SK-N-SH (cell line): Measurements from ENCODE around the gene RAB24. TPM values are rescaled to one million over a fixed set of nuclear protein-coding genes. Genes with fewer than 3 reads are reported as not detected.

Experiments used
- CTCF ChIA-PET: fragments of 300-600, 350-600 bp; formaldehyde crosslinking; extraction: SDS; loops from one replicate; lab custom pipeline; 2021; lab: Yijun Ruan, JAX
- POLR2A ChIA-PET: fragments of 350-600 bp; sonication (Branson Sonifier 250); formaldehyde crosslinking; extraction: SDS; loops from one replicate; lab custom pipeline; 2020; ENCODE audit warnings: antibody characterized with exemption, inconsistent platforms; lab: Yijun Ruan, JAX
- DNase-seq: peaks from one replicate; pipeline ENCODE4 v3.0.0; 2012
- H2AFZ ChIP-seq: fragments of 200-600 bp; sonication (generic); 2 replicates; pipeline ENCODE4 v1.8.1; 2016; ENCODE audit warnings: antibody characterized with exemption, mild to moderate bottlenecking, low read depth
- H3F3A ChIP-seq: fragments of 200-600 bp; sonication (generic); replicated peaks from 2 replicates; pipeline ENCODE3; 2016; ENCODE audit warnings: antibody characterized with exemption, mild to moderate bottlenecking; ENCODE audit not compliant: insufficient read depth
- H3K27ac ChIP-seq, 2 experiments: fragments of 200-500 bp in 1 of 2; fragments of 200-600 bp in 1 of 2; sonication (Bioruptor generic) in 1 of 2; sonication (generic), shearing (Covaris generic) in 1 of 2; 2 replicates each; pipeline versions ENCODE4 v1.5.1 to v1.6.1; 2014 to 2016; ENCODE audit warnings: low read depth in 2 of 2, inconsistent platforms in 1 of 2, low read length in 1 of 2, mild to moderate bottlenecking in 1 of 2, mixed read lengths in 1 of 2
- H3K27me3 ChIP-seq: fragments of 200-600 bp; sonication (generic), shearing (Covaris generic); 2 replicates; pipeline ENCODE4 v1.6.1; 2016; ENCODE audit warnings: mixed run types; ENCODE audit not compliant: insufficient read depth
- H3K36me3 ChIP-seq, 2 experiments: fragments of 200-500 bp in 1 of 2; fragments of 200-600 bp in 1 of 2; sonication (Bioruptor generic) in 1 of 2; sonication (generic) in 1 of 2; replicated peaks in 1 of 2; 2 replicates each; pipeline versions ENCODE3 to v1.5.1; 2014 to 2016; ENCODE audit warnings: low read length in 1 of 2, mild to moderate bottlenecking in 1 of 2; ENCODE audit not compliant: insufficient read depth in 2 of 2, control insufficient read depth in 1 of 2
- H3K4me1 ChIP-seq, 2 experiments: fragments of 200-500 bp in 1 of 2; fragments of 200-600 bp in 1 of 2; sonication (Bioruptor generic) in 1 of 2; sonication (generic), shearing (Covaris generic) in 1 of 2; 2 replicates each; pipeline versions ENCODE4 v1.5.1 to v1.6.1; 2014 to 2016; ENCODE audit warnings: low read depth in 1 of 2, low read length in 1 of 2, mixed run types in 1 of 2; ENCODE audit not compliant: insufficient read depth in 2 of 2, control insufficient read depth in 1 of 2
- H3K4me2 ChIP-seq: fragments of 200-600 bp; sonication (generic), shearing (Covaris generic); 2 replicates; pipeline ENCODE4 v1.6.1; 2017; ENCODE audit warnings: mixed run types
- H3K4me3 ChIP-seq, 2 experiments: fragments of 200-500 bp in 1 of 2; fragments of 200-600 bp in 1 of 2; sonication (Bioruptor generic) in 1 of 2; sonication (generic), shearing (Covaris generic) in 1 of 2; 2 replicates each; pipeline versions ENCODE4 v1.5.1 to v1.8.1; 2014 to 2016; ENCODE audit warnings: low read depth in 2 of 2, inconsistent platforms in 1 of 2, low read length in 1 of 2, mild to moderate bottlenecking in 1 of 2, mixed read lengths in 1 of 2, moderate library complexity in 1 of 2
- H3K79me2 ChIP-seq: fragments of 200-600 bp; sonication (generic); 2 replicates; pipeline ENCODE4 v1.8.1; 2017; ENCODE audit warnings: mild to moderate bottlenecking; ENCODE audit not compliant: insufficient read depth
- H3K9ac ChIP-seq: fragments of 200-600 bp; sonication (generic); 2 replicates; pipeline ENCODE4 v1.6.1; 2017; ENCODE audit warnings: mixed run types
- H3K9me2 ChIP-seq: fragments of 200-600 bp; sonication (generic); 2 replicates; pipeline ENCODE4 v1.6.1; 2017; ENCODE audit warnings: mixed run types
- H3K9me3 ChIP-seq: fragments of 200-600 bp; sonication (generic); 2 replicates; pipeline ENCODE4 v1.6.1; 2017; ENCODE audit warnings: mixed run types, mild to moderate bottlenecking, moderate library complexity
- H4K20me1 ChIP-seq: fragments of 200-600 bp; sonication (generic); 2 replicates; pipeline ENCODE4 v1.6.1; 2017; ENCODE audit warnings: mild to moderate bottlenecking, mixed run types; ENCODE audit not compliant: insufficient read depth
- CHD2 ChIP-seq: fragments of 150-350 bp; IDR thresholded peaks from 2 replicates; pipeline ENCODE4 v1.6.1; 2018; ENCODE audit warnings: low read length; ENCODE audit not compliant: partially characterized antibody
- EP300 ChIP-seq, 2 experiments: IDR thresholded peaks; 2 replicates each; pipeline versions ENCODE4 v1.4.0 to v1.6.1; 2012; ENCODE audit warnings: borderline replicate concordance in 1 of 2, low read depth in 1 of 2, low read length in 1 of 2
- FOSL2 ChIP-seq: IDR thresholded peaks from 2 replicates; pipeline ENCODE4 v1.4.0; 2012; ENCODE audit warnings: low read depth, mild to moderate bottlenecking, moderate library complexity, borderline replicate concordance
- GABPA ChIP-seq: IDR thresholded peaks from 2 replicates; pipeline ENCODE4 v1.4.0; 2012; ENCODE audit warnings: low read depth, mild to moderate bottlenecking
- GATA2 ChIP-seq: sonication (generic); formaldehyde crosslinking; IDR thresholded peaks from 2 replicates; pipeline ENCODE4 v1.5.0; 2020; ENCODE audit warnings: mild to moderate bottlenecking, missing genetic modification reagents
- NFIC ChIP-seq: IDR thresholded peaks from 2 replicates; pipeline ENCODE4 v1.4.0; 2012; ENCODE audit warnings: borderline replicate concordance
- NRF1 ChIP-seq: IDR thresholded peaks from 2 replicates; pipeline ENCODE4 v1.6.1; 2012; ENCODE audit warnings: low read depth, mild to moderate bottlenecking, low read length
- RCOR1 ChIP-seq: fragments of 150-350 bp; IDR thresholded peaks from 2 replicates; pipeline ENCODE4 v1.6.1; 2017; ENCODE audit warnings: antibody characterized with exemption, low read length
- RFX5 ChIP-seq: IDR thresholded peaks from 2 replicates; pipeline ENCODE4 v1.6.1; 2012; ENCODE audit warnings: mild to moderate bottlenecking, improper control_type of control experiment, low read length
- SIN3A ChIP-seq: IDR thresholded peaks from 2 replicates; pipeline ENCODE4 v1.6.1; 2012; ENCODE audit warnings: low read depth, mild to moderate bottlenecking, low read length, moderate library complexity, borderline replicate concordance
- TAF1 ChIP-seq: IDR thresholded peaks from 2 replicates; pipeline ENCODE4 v1.6.1; 2012; ENCODE audit warnings: low read depth, mild to moderate bottlenecking, low read length, moderate library complexity, borderline replicate concordance
- TCF12 ChIP-seq: IDR thresholded peaks from 2 replicates; pipeline ENCODE4 v1.4.0; 2012
- WGBS: methylation state at CpG from one replicate; pipeline ENCODE4 v1.1.6; 2017; ENCODE audit warnings: low lambda C conversion rate; 5-methylcytosine and 5-hydroxymethylcytosine counted together
- polyA plus RNA-seq, 3 experiments: library from polyadenylated mRNA; depleted of rRNA; stranded (reverse); fragments of >200 nt; gene quantifications; 2 replicates each; pipeline ENCODE4 v1.2.3, GENCODE V29; 2012
- TF ChIP-seq, protein P1 (sequence below): fragments of 200-600 bp; sonication (generic); IDR thresholded peaks from 2 replicates; pipeline ENCODE4 v1.6.1; 2017; ENCODE audit warnings: antibody characterized with exemption, mild to moderate bottlenecking, moderate library complexity
- TF ChIP-seq, protein P2 (sequence below): IDR thresholded peaks from 2 replicates; pipeline ENCODE4 v1.6.1; 2012; ENCODE audit warnings: mild to moderate bottlenecking, low read depth, low read length, moderate library complexity
- TF ChIP-seq, protein P3 (sequence below): fragments of 150-350 bp; IDR thresholded peaks from 2 replicates; pipeline ENCODE4 v1.6.1; 2016; ENCODE audit warnings: mild to moderate bottlenecking, low read depth, low read length

Gene RAB24
- polyA plus RNA-seq, 1 of the 3 experiments (the other 2 are of a cell fraction) = 101 TPM

DNA sequence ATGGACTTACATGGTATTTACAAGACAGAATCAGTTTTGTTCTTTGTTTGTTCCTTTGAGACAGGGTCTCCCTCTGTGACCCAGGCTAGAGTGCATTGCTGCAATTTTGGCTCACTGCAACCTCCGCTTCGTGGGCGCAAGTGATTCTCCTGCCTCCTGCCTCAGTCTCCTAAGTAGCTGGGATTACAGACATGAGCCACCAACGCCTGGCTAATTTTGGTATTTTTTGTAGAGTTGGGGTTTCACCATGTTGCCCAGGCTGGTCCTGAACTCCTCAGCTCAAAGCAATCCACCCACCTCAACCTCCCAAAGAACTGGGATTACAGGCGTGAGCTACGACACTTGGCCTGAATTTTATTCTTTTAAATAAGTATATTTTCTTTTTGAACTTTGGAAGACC, 27.6 kb downstream of the RAB24 start:
- Histone ChIP-seq H3K4me3 (no peak overlapping the region), H3K9me3 (no peaks in the 10 kb centered on the region), H4K20me1 (no peaks in the 10 kb centered on the region), H3F3A (no peaks in the 10 kb centered on the region), H3K4me2 (no peak overlapping the region), H3K79me2 (no peaks in the 10 kb centered on the region), H3K4me1 (peaks cover 0 to 1% of the 10 kb centered on the region in 2 experiments; a peak in 1 of 4 replicates), H3K9me2 (no peaks in the 10 kb centered on the region), H3K9ac (no peak overlapping the region), H3K36me3 (peaks cover 38 to 49% of the 10 kb centered on the region in 2 experiments), H3K27ac (no peak overlapping the region), H2AFZ (no peak overlapping the region), H3K27me3 (no peaks in the 10 kb centered on the region)
- TF ChIP-seq TAF1 = no peak
- ChIA-PET CTCF (no interaction called here), POLR2A (no interaction called here)
- DNase-seq = no peak
- 91% methylated on average over 6 of the region's 6 CpGs for WGBS

DNA sequence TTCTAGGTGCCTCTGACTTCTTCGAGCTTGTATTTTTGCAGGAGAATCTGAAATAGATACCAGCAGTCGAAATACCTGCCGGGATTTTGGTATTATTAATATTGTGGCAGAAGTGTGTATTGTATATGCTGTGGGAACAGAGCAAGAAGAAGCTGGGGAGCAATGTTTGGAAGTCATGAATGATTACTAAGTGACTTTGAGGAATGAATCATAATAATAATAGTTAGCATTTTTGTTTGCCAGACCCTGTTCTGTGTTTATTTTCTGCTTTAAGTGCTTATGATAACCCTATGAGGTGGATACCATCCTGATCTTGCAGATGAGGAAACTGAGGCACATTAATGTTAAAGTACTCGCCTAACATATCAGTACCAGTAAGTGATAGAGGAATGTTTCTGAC, 32.4 kb downstream of the RAB24 start:
- ChIA-PET POLR2A (no interaction called here), CTCF (interaction anchor here (1.2 to 2.3 kb wide), 4 partner anchors 24 to 199 kb away, joined by 3 to 6 read pairs (median 5); no protein-coding TSS in a partner anchor)
- WGBS = 96% methylated on average over 4 of the region's 4 CpGs
- Histone ChIP-seq H3K79me2 (no peaks in the 10 kb centered on the region), H3K4me3 (no peak overlapping the region), H3K4me1 (peaks cover 0 to 12% of the 10 kb centered on the region in 2 experiments; a peak in 1 of 4 replicates), H3K4me2 (no peak overlapping the region), H3K9me2 (no peaks in the 10 kb centered on the region), H2AFZ (no peak overlapping the region), H3K27ac (no peak overlapping the region), H3F3A (no peaks in the 10 kb centered on the region), H3K27me3 (no peaks in the 10 kb centered on the region), H4K20me1 (no peaks in the 10 kb centered on the region), H3K36me3 (peaks cover 49 to 64% of the 10 kb centered on the region in 2 experiments), H3K9ac (no peak overlapping the region), H3K9me3 (no peaks in the 10 kb centered on the region)
- TF ChIP-seq NFIC = no peak
- no peak for TF ChIP-seq RCOR1
- TF ChIP-seq FOSL2 = no peak
- no peak for TF ChIP-seq TCF12
- TF ChIP-seq, protein P1, sequence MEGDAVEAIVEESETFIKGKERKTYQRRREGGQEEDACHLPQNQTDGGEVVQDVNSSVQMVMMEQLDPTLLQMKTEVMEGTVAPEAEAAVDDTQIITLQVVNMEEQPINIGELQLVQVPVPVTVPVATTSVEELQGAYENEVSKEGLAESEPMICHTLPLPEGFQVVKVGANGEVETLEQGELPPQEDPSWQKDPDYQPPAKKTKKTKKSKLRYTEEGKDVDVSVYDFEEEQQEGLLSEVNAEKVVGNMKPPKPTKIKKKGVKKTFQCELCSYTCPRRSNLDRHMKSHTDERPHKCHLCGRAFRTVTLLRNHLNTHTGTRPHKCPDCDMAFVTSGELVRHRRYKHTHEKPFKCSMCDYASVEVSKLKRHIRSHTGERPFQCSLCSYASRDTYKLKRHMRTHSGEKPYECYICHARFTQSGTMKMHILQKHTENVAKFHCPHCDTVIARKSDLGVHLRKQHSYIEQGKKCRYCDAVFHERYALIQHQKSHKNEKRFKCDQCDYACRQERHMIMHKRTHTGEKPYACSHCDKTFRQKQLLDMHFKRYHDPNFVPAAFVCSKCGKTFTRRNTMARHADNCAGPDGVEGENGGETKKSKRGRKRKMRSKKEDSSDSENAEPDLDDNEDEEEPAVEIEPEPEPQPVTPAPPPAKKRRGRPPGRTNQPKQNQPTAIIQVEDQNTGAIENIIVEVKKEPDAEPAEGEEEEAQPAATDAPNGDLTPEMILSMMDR = no peak
- no peak for TF ChIP-seq RFX5
- DNase-seq = no peak

DNA sequence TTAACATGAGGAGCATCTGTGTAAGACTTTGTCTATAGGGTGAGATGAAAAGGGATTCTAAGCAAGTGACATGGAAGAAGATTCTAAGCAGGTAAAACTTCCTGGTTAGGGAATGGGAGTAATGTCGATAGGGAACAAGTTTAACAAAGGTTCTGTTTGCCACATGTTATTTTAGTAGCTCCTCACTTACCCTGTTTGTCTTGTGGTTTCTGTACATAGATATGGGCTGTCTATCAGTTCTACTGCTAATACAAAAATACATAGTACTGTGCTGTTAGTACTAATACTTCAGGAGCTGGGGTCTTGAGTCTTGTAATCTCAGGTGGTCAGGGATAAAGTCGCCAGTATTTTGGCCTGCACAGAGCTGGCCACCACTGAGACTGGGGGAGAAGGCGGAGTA, 32.9 kb downstream of the RAB24 start:
- no peak overlapping the region for H3K4me2 ChIP-seq
- no peaks in the 10 kb centered on the region for H3K79me2 ChIP-seq
- no peak overlapping the region for H3K27ac ChIP-seq
- POLR2A ChIA-PET = no interaction called here
- no peaks in the 10 kb centered on the region for H3K9me3 ChIP-seq
- 81% methylated on average over 3 of the region's 3 CpGs for WGBS
- peaks cover 0 to 12% of the 10 kb centered on the region in 2 experiments; a peak in 1 of 4 replicates for H3K4me1 ChIP-seq
- H3K27me3 ChIP-seq = no peaks in the 10 kb centered on the region
- H2AFZ ChIP-seq = no peak overlapping the region
- no peak overlapping the region for H3K9ac ChIP-seq
- no peaks in the 10 kb centered on the region for H4K20me1 ChIP-seq
- peaks cover 45 to 69% of the 10 kb centered on the region in 2 experiments for H3K36me3 ChIP-seq
- H3K9me2 ChIP-seq = no peaks in the 10 kb centered on the region
- DNase-seq = no peak
- no peak overlapping the region for H3K4me3 ChIP-seq
- CTCF ChIA-PET = interaction anchor here (1.2 to 2.3 kb wide), 4 partner anchors 24 to 199 kb away, joined by 3 to 6 read pairs (median 5); no protein-coding TSS in a partner anchor
- no peaks in the 10 kb centered on the region for H3F3A ChIP-seq
- TF ChIP-seq FOSL2 (no peak), SIN3A (no peak), EP300 (IDR thresholded peaks at IDR 0.05; ENCODE audit: borderline replicate concordance in 1 of 2, low read depth in 1 of 2, low read length in 1 of 2) (no peak), TCF12 (no peak), RFX5 (no peak), NRF1 (no peak), CHD2 (no peak), GABPA (no peak), GATA2 (CRISPR knock-in tag) (no peak)
- TF ChIP-seq, protein P2, sequence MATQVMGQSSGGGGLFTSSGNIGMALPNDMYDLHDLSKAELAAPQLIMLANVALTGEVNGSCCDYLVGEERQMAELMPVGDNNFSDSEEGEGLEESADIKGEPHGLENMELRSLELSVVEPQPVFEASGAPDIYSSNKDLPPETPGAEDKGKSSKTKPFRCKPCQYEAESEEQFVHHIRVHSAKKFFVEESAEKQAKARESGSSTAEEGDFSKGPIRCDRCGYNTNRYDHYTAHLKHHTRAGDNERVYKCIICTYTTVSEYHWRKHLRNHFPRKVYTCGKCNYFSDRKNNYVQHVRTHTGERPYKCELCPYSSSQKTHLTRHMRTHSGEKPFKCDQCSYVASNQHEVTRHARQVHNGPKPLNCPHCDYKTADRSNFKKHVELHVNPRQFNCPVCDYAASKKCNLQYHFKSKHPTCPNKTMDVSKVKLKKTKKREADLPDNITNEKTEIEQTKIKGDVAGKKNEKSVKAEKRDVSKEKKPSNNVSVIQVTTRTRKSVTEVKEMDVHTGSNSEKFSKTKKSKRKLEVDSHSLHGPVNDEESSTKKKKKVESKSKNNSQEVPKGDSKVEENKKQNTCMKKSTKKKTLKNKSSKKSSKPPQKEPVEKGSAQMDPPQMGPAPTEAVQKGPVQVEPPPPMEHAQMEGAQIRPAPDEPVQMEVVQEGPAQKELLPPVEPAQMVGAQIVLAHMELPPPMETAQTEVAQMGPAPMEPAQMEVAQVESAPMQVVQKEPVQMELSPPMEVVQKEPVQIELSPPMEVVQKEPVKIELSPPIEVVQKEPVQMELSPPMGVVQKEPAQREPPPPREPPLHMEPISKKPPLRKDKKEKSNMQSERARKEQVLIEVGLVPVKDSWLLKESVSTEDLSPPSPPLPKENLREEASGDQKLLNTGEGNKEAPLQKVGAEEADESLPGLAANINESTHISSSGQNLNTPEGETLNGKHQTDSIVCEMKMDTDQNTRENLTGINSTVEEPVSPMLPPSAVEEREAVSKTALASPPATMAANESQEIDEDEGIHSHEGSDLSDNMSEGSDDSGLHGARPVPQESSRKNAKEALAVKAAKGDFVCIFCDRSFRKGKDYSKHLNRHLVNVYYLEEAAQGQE = no peak
- TF ChIP-seq, protein P3, sequence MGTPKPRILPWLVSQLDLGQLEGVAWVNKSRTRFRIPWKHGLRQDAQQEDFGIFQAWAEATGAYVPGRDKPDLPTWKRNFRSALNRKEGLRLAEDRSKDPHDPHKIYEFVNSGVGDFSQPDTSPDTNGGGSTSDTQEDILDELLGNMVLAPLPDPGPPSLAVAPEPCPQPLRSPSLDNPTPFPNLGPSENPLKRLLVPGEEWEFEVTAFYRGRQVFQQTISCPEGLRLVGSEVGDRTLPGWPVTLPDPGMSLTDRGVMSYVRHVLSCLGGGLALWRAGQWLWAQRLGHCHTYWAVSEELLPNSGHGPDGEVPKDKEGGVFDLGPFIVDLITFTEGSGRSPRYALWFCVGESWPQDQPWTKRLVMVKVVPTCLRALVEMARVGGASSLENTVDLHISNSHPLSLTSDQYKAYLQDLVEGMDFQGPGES = no peak
